Neural cell (in vitro differentiated cells): ENCODE data around the gene D2HGDH.

Experiments used
- CTCF ChIP-seq: fragments of 450-650 bp; IDR thresholded peaks from 2 replicates; pipeline ENCODE4 v1.5.1; 2014; ENCODE audit warnings: antibody characterized with exemption, mild to moderate bottlenecking, moderate library complexity; ENCODE audit not compliant: poor library complexity, severe bottlenecking
- EP300 ChIP-seq: fragments of 450-650 bp; conservative IDR thresholded peaks from 2 replicates; pipeline ENCODE4 v1.6.1; 2014; ENCODE audit warnings: antibody characterized with exemption, mild to moderate bottlenecking, moderate library complexity; ENCODE audit not compliant: poor library complexity, severe bottlenecking
- EZH2 ChIP-seq: fragments of 200-600, 300-800 bp; shearing (Covaris generic), sonication (generic); IDR thresholded peaks from 2 replicates; pipeline ENCODE4 v1.6.1; 2014; ENCODE audit warnings: antibody characterized with exemption, low read length, borderline replicate concordance, mild to moderate bottlenecking; ENCODE audit not compliant: insufficient read depth, poor library complexity, severe bottlenecking
- POLR2AphosphoS5 ChIP-seq: IDR thresholded peaks from 2 replicates; pipeline ENCODE4 v1.6.1; 2012
- REST ChIP-seq: IDR thresholded peaks from 2 replicates; pipeline ENCODE4 v1.6.1; 2012; ENCODE audit warnings: borderline replicate concordance
- TAF1 ChIP-seq: IDR thresholded peaks from 2 replicates; pipeline ENCODE4 v1.6.1; 2012; ENCODE audit warnings: low read depth

- TF ChIP-seq CTCF (no peak), EZH2 (no peak), REST (no peak), TAF1 (no peak), POLR2AphosphoS5 (no peak), EP300 (no peak)
These were observed 41.1 kb downstream of the D2HGDH start for GRCh38 chr2:241775223-241776177.
